Body of pancreas (tissue), 4 donors: ENCODE data around the gene HOXB5.
A peak's percentile ranks its signal among the peaks of the same experiment; 100 is the strongest.

Experiments
- CTCF ChIP-seq, 7 experiments: fragments of 450-650 bp in 4 of 7; fragments of 200-600 bp in 3 of 7; sonication (generic) in 3 of 7; IDR thresholded peaks; one replicate each; pipeline ENCODE4 v1.5.1; 2016 to 2019; ENCODE audit warnings: antibody characterized with exemption in 7 of 7
- POLR2A ChIP-seq, 3 donors: fragments of 450-650 bp; IDR thresholded peaks; one replicate each; pipeline ENCODE4 v1.6.1; 2016; ENCODE audit warnings: antibody characterized with exemption in 3 of 3, mild to moderate bottlenecking in 2 of 3

- TF ChIP-seq CTCF (IDR thresholded peaks at IDR 0.05) (peak in 2 of 7 experiments; percentile 15 to 17), POLR2A (IDR thresholded peaks at IDR 0.05) (no peak)
These were observed 31.4 kb downstream of the HOXB5 start for GRCh38 chr17:48561884-48562810.
